HG02970 (cell line): Measurements from ENCODE around the gene NSG1.

Experiments
- ATAC-seq: cut with Tn5 transposase; IDR thresholded peaks from one replicate; pipeline ENCODE4 v1.9.1; 2021; ENCODE audit warnings: mild to moderate bottlenecking, moderate library complexity, moderate number of reproducible peaks; ENCODE audit not compliant: unreplicated experiment, low FRiP score

Gene NSG1

DNA sequence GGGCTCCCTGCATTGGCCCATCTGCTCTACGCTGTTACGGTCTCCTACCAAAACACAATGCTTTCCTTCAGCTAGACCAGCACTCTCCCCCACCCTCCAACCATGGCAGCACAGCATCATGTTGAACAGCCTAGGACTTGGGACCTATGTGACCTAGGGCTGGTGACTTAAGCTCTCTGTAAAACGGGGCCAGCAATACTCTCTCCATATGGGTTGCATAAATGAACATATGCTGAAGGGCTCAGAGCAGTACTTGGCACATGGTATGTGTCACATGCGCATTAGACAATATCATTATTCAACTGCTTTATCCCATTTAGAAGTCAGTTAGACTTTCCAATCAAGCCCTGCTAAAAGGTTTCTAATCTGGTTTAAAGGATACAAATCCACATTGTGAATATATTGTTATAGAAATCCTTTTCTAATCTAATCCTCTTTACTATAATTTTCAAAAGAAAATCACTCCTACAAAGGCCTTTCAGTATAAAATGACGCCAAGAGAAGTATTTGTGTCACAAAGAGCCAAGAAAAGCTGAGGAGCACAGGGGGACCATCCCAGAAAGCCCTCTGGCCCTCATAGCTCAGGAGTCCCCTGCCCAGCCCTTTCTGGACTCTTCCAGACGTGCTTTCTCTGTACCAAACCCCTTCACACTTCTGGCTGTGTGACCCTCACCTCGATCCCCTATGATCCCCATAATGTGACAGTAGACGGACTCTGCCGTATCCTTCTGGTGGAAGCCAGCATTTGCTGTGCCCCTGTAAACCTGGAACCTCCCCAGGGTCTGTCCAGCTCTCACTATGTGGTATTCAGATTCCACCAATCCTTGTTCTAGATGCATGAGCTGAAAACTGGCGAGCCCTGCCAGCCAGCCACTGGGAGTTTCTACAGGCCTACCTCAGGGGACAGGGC is 42.3 kb downstream of the NSG1 start:
- ATAC-seq, result no peak

- no peak for ATAC-seq
These were observed 43.7 kb downstream of the NSG1 start for GRCh38 chr4:4430492-4431195.

GRCh38 chr4:4432341-4433125 is 45.6 kb downstream of the NSG1 start:
- no peak for ATAC-seq

DNA sequence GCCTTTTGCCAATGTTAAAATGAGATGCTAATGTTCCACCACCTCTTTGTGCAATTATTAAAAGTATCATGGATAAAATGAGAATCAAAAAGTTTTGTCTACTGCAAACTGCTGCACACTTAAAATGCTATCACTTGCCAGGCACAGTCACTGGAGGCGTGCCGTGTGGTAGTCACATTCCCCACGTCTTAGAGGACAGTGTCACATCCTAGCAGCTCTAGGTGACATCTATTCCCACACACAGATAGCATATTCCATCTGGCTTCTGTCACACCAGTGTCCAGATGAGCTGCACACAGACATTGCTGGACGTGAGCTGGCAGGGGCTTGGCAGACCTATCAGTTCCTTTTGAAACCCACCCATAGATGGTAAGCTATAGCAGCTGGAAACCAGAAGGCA is 47.0 kb downstream of the NSG1 start:
- ATAC-seq, result no peak

DNA sequence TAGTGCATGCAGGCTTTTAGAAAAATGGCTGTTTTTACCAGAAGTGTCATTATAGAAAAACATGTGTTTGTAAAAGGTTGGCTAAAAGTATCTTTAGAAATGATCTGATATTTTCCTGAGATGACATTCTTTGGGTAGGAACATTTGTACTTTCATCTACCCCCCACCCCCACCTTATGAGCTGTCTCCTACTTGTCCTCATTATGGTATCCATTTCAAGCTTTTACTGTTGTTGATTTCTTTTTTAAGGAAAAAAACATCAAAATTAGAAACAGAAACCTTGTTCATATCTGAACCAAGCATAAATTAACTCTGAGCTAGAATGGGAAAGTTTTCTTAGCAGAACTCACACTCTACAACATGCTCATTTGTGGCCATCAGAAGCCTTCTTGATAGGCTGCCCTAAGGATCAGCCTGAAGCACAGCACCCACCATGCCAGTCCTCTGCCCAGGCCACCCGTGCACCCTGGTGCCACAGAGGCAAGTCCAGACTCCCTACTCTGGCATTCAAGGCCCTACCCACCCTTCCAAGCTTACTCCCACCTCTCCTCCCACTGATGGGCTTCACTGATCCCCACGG is 49.4 kb downstream of the NSG1 start:
- no peak for ATAC-seq

GRCh38 chr4:4437798-4438470 is 51.0 kb downstream of the NSG1 start:
- ATAC-seq, result no peak

GRCh38 chr4:4438891-4439290 is 52.0 kb downstream of the NSG1 start:
- ATAC-seq, result no peak

GRCh38 chr4:4439782-4440181 is 52.9 kb downstream of the NSG1 start:
- no peak for ATAC-seq

- ATAC-seq, result no peak
These were observed 53.6 kb downstream of the NSG1 start for GRCh38 chr4:4440333-4441061.

- no peak for ATAC-seq
These were observed 56.9 kb downstream of the NSG1 start for GRCh38 chr4:4443821-4444220.

GRCh38 chr4:4446434-4446833 is 59.5 kb downstream of the NSG1 start:
- ATAC-seq, result no peak

GRCh38 chr4:4455210-4455865 is 68.4 kb downstream of the NSG1 start:
- peak; percentile 54 for ATAC-seq

- ATAC-seq, result no peak
These were observed 69.4 kb downstream of the NSG1 start for GRCh38 chr4:4456351-4456750.

DNA sequence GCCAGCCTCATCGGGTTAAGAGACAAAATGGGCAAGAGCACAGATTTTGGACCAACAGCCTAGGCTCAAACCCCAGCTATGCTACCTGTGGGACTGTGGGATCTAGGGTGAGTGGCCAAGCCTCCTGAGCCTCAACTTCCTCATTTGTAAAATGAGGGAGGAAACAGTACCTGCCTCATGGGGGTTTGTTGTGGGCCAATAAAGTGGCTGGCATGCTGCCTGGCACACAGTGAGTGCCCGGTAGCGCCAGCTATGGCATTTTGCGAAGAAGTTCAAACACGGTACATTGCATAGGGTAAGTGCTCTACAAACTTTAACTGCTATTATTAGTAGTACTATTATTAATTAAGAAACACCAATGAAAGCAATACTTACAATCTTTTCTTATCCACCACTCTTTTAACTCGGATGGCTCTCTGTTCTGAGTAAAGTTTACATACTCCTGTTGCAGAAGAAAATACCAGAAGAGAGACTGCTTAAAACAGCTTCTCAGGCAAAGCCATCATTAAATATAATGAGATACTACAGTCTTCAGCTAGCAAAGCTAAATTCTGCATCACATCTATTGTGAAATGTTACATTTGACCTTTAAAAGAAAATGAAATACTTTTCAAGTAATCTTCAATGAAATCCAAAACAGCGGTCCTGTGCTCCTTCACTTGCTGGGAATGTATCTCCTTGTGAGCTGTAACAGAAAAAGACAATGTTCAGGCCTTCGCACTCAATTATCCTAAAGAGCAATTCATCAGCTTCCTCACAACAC is 70.1 kb downstream of the NSG1 start:
- ATAC-seq, result no peak

GRCh38 chr4:4457803-4458553 is 71.1 kb downstream of the NSG1 start:
- no peak for ATAC-seq

DNA sequence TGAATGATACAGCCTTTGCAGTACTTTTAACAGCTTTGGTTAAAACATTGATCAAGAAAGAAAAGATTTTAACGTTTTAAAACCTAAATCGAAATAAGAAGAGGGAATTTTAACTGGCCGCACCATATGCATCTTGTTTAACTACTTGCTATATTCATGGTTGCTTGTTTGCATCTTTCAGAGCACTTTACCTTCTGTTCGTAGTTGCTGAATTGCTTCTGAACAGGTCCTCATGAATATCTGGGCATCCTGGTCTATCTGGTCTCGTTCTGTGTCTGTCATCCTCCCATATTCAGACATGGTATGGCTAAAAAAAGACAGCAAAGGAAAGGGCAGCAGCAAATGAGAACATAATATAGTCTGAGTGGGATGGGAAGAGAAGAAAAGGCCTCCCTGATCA is 72.3 kb downstream of the NSG1 start:
- no peak for ATAC-seq

GRCh38 chr4:4460759-4461158 is 73.9 kb downstream of the NSG1 start:
- no peak for ATAC-seq

GRCh38 chr4:4461178-4461577 is 74.3 kb downstream of the NSG1 start:
- no peak for ATAC-seq
